ENCODE measurements around the gene TEX35.
"Not testable (repeated sequence)": the region's sequence is repeated elsewhere in the genome, so short reads cannot be mapped to it uniquely, and the experiment has no call there.

TEX35 gene

GRCh38 chr1:178536329-178536728 lies 23.4 kb downstream of the TEX35 start:
- no peak overlapping the region for H3K4me3 ChIP-seq (ENCODE audit: low read length)
- DNase-seq (ENCODE audit: low read depth, low spot score): no peak

- DNase-seq (ENCODE audit: low read depth, low spot score): no peak
- no peak overlapping the region for H3K4me3 ChIP-seq (ENCODE audit: low read length)
Observed at GRCh38 chr1:178536844-178537371, 24.0 kb downstream of the TEX35 start.

- DNase-seq (ENCODE audit: low read depth, low spot score): no peak
- no peak overlapping the region for H3K4me3 ChIP-seq (ENCODE audit: low read length)
Observed at GRCh38 chr1:178537382-178538090, 24.6 kb downstream of the TEX35 start.

GRCh38 chr1:178538192-178538916 lies 25.4 kb downstream of the TEX35 start:
- DNase-seq (ENCODE audit: low read depth, low spot score): no peak

GRCh38 chr1:178539291-178539690 lies 26.4 kb downstream of the TEX35 start:
- no peak overlapping the region for H3K4me3 ChIP-seq (ENCODE audit: low read length)
- DNase-seq (ENCODE audit: low read depth, low spot score): no peak

More at GRCh38 chr1:178538192-178538916, 25.4 kb downstream of the TEX35 start:
- no peak overlapping the region for H3K4me3 ChIP-seq (ENCODE audit: low read length)

GRCh38 chr1:178540204-178540603 lies 27.3 kb downstream of the TEX35 start:
- H3K4me3 ChIP-seq (ENCODE audit: low read length): no peak overlapping the region

GRCh38 chr1:178540646-178541045 lies 27.7 kb downstream of the TEX35 start:
- H3K4me3 ChIP-seq (ENCODE audit: low read length): no peak overlapping the region
- no peak for DNase-seq (ENCODE audit: low read depth, low spot score)

More at GRCh38 chr1:178540204-178540603, 27.3 kb downstream of the TEX35 start:
- no peak for DNase-seq (ENCODE audit: low read depth, low spot score)

- DNase-seq (ENCODE audit: low read depth, low spot score): no peak
- H3K4me3 ChIP-seq (ENCODE audit: low read length): no peak overlapping the region
Observed at GRCh38 chr1:178541379-178541778, 28.5 kb downstream of the TEX35 start.

- H3K4me3 ChIP-seq (ENCODE audit: low read length): peak overlapping the region; percentile 83
- DNase-seq (ENCODE audit: low read depth, low spot score): peak; percentile 9
Observed at GRCh38 chr1:178541829-178542553, 29.1 kb downstream of the TEX35 start.

- peak overlapping the region; percentile 83 for H3K4me3 ChIP-seq (ENCODE audit: low read length)
- peak; percentile 42 for DNase-seq (ENCODE audit: low read depth, low spot score)
Observed at GRCh38 chr1:178542554-178543289, 29.8 kb downstream of the TEX35 start.

GRCh38 chr1:178543290-178543607 lies 30.3 kb downstream of the TEX35 start:
- H3K4me3 ChIP-seq (ENCODE audit: low read length): peak overlapping the region; percentile 83; the same call in 1 of the 2 replicates
- DNase-seq (ENCODE audit: low read depth, low spot score): no peak

- H3K4me3 ChIP-seq (ENCODE audit: low read length): no peak overlapping the region
- DNase-seq (ENCODE audit: low read depth, low spot score): no peak
Observed at GRCh38 chr1:178544531-178544930, 31.6 kb downstream of the TEX35 start.

- no peak overlapping the region for H3K4me3 ChIP-seq (ENCODE audit: low read length)
- no peak for DNase-seq (ENCODE audit: low read depth, low spot score)
Observed at GRCh38 chr1:178548108-178548507, 35.2 kb downstream of the TEX35 start.

GRCh38 chr1:178551307-178551706 lies 38.4 kb downstream of the TEX35 start:
- DNase-seq (ENCODE audit: low read depth, low spot score): no peak
- H3K4me3 ChIP-seq (ENCODE audit: low read length): no peak overlapping the region

- H3K4me3 ChIP-seq (ENCODE audit: low read length): no peak overlapping the region
- DNase-seq (ENCODE audit: low read depth, low spot score): no peak
Observed at GRCh38 chr1:178551940-178552339, 39.0 kb downstream of the TEX35 start.

GRCh38 chr1:178552856-178553255 lies 39.9 kb downstream of the TEX35 start:
- no peak overlapping the region for H3K4me3 ChIP-seq (ENCODE audit: low read length)
- DNase-seq (ENCODE audit: low read depth, low spot score): no peak

- DNase-seq (ENCODE audit: low read depth, low spot score): not testable (repeated sequence)
Observed at GRCh38 chr1:178554351-178554750, 41.4 kb downstream of the TEX35 start.

GRCh38 chr1:178555613-178556012 lies 42.7 kb downstream of the TEX35 start:
- DNase-seq (ENCODE audit: low read depth, low spot score); H3K4me3 ChIP-seq (ENCODE audit: low read length): not testable (repeated sequence)

More at GRCh38 chr1:178554351-178554750, 41.4 kb downstream of the TEX35 start:
- not testable (repeated sequence) for H3K4me3 ChIP-seq (ENCODE audit: low read length)

GRCh38 chr1:178558816-178559215 lies 45.9 kb downstream of the TEX35 start:
- DNase-seq (ENCODE audit: low read depth, low spot score); H3K4me3 ChIP-seq (ENCODE audit: low read length): not testable (repeated sequence)
